PC-9 (cell line): ENCODE data around the gene CCDC93. TPM values are rescaled to one million over a fixed set of nuclear protein-coding genes. Genes with fewer than 3 reads are reported as not detected.

Experiments
- BruUV-seq: library from RNA; stranded (reverse); fragments of 400-500 nt; replicated peaks from 2 replicates; lab custom pipeline; 2021; lab: Mats Ljungman, UMichigan
- CTCF ChIA-PET: fragments of 300-600 bp; sonication (Branson Sonifier 250); formaldehyde crosslinking; loops from one replicate; lab custom pipeline; 2022; ENCODE audit warnings: antibody characterized with exemption; lab: Charles Lee
- POLR2A ChIA-PET: fragments of 300-600 bp; sonication (Branson Sonifier 250); formaldehyde crosslinking; loops from one replicate; lab custom pipeline; 2022; ENCODE audit warnings: antibody characterized with exemption; ENCODE audit not compliant: unreplicated experiment; lab: Charles Lee
- DNase-seq, 2 experiments: peaks; one replicate each; pipeline versions ENCODE4 v3.0.0 to v3.0.0-alpha.2; 2015 to 2022; ENCODE audit warnings: mixed read lengths in 1 of 2
- H2AFZ ChIP-seq: fragments of 200-600 bp; sonication (generic); 2 replicates; pipeline ENCODE4 v1.8.1; 2017; ENCODE audit warnings: antibody characterized with exemption
- H3F3A ChIP-seq: fragments of 200-600 bp; sonication (generic); 2 replicates; pipeline ENCODE4 v1.8.1; 2017; ENCODE audit warnings: antibody characterized with exemption, mild to moderate bottlenecking, low read depth; ENCODE audit not compliant: insufficient read depth
- H3K27ac ChIP-seq: fragments of 200-600 bp; sonication (generic); 2 replicates; pipeline ENCODE4 v1.6.1; 2016; ENCODE audit warnings: mixed run types
- H3K27me3 ChIP-seq: fragments of 200-600 bp; sonication (generic); 2 replicates; pipeline ENCODE4 v1.6.1; 2016; ENCODE audit warnings: low read depth, mixed run types; ENCODE audit not compliant: insufficient read depth
- H3K36me3 ChIP-seq: fragments of 200-600 bp; sonication (generic); 2 replicates; pipeline ENCODE4 v1.6.1; 2016; ENCODE audit warnings: low read depth, mixed run types
- H3K4me1 ChIP-seq: fragments of 200-600 bp; sonication (generic); replicated peaks from 2 replicates; pipeline ENCODE4 v1.6.1; 2016; ENCODE audit warnings: mixed run types; ENCODE audit not compliant: insufficient read depth
- H3K4me2 ChIP-seq: fragments of 200-600 bp; sonication (generic); 2 replicates; pipeline ENCODE4 v1.6.1; 2017; ENCODE audit warnings: mixed run types
- H3K4me3 ChIP-seq: fragments of 200-600 bp; sonication (generic); 2 replicates; pipeline ENCODE4 v1.6.1; 2016; ENCODE audit warnings: mixed run types
- H3K79me2 ChIP-seq: fragments of 200-600 bp; sonication (generic); 2 replicates; pipeline ENCODE4 v1.6.1; 2017; ENCODE audit warnings: low read depth, mixed run types
- H3K9me2 ChIP-seq: fragments of 200-600 bp; sonication (generic); 2 replicates; pipeline ENCODE4 v1.8.1; 2017; ENCODE audit warnings: mild to moderate bottlenecking; ENCODE audit not compliant: insufficient read depth
- H3K9me3 ChIP-seq: fragments of 200-600 bp; sonication (generic); 2 replicates; pipeline ENCODE4 v1.8.1; 2016; ENCODE audit warnings: low read depth; ENCODE audit not compliant: insufficient read depth
- H4K20me1 ChIP-seq: fragments of 200-600 bp; sonication (generic); 2 replicates; pipeline ENCODE4 v1.8.1; 2017; ENCODE audit not compliant: insufficient read depth
- EZH2 ChIP-seq: fragments of 200-600 bp; sonication (generic); IDR thresholded peaks from 2 replicates; pipeline ENCODE4 v1.8.0; 2017; ENCODE audit warnings: antibody characterized with exemption, low read depth
- intact Hi-C: fragments of 100-400 bp; cut with micrococcal nuclease; formaldehyde crosslinking; loops from one replicate; pipeline ENCODE4 v1.10.0; 2022; ENCODE audit not compliant: unreplicated experiment
- total RNA-seq: library from RNA; stranded (reverse); gene quantifications from 2 replicates; pipeline ENCODE4 v1.2.3, GENCODE V29; 2021
- TF ChIP-seq, protein P1 (sequence below): fragments of 200-600 bp; sonication (generic); conservative IDR thresholded peaks from 2 replicates; pipeline ENCODE4 v1.6.1; 2017; ENCODE audit warnings: mixed run types, antibody characterized with exemption, mild to moderate bottlenecking, moderate library complexity

CCDC93 gene
- total RNA-seq, 1 experiment from 2014 or later = 31.3 TPM

DNA sequence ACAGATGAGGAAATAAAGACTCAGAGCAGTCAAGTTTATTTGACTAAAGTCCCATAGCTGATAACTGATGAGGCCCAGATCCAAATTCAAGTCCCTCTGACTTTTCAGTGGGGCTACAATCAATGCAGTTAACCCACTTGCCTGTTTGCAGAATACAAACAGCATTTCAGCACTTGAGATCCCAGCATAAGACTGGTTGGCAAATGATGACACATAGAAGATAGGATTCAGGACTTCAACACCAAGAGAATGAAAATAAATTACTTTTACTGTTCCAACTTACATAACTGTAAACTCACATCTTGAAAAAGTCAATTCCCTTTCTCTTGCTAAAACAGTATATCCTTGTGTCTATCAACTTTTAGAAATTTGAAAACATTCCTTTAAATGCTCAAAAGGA is 61.2 kb downstream of the CCDC93 start:
- Histone ChIP-seq H3K79me2 (no peaks in the 10 kb centered on the region), H3K4me3 (no peak overlapping the region), H3K27me3 (no peaks in the 10 kb centered on the region), H2AFZ (no peak overlapping the region), H3K4me2 (no peak overlapping the region), H3K27ac (no peak overlapping the region), H3K4me1 (peaks cover 9% of the 10 kb centered on the region), H3K36me3 (peaks cover 85% of the 10 kb centered on the region), H3K9me3 (no peaks in the 10 kb centered on the region), H4K20me1 (peaks cover 40% of the 10 kb centered on the region), H3F3A (peaks cover 27% of the 10 kb centered on the region), H3K9me2 (no peaks in the 10 kb centered on the region)
- DNase-seq = no peak
- ChIA-PET CTCF (no interaction called here), POLR2A (no interaction called here)
- intact Hi-C loops = no loop called here
- TF ChIP-seq, protein P1, sequence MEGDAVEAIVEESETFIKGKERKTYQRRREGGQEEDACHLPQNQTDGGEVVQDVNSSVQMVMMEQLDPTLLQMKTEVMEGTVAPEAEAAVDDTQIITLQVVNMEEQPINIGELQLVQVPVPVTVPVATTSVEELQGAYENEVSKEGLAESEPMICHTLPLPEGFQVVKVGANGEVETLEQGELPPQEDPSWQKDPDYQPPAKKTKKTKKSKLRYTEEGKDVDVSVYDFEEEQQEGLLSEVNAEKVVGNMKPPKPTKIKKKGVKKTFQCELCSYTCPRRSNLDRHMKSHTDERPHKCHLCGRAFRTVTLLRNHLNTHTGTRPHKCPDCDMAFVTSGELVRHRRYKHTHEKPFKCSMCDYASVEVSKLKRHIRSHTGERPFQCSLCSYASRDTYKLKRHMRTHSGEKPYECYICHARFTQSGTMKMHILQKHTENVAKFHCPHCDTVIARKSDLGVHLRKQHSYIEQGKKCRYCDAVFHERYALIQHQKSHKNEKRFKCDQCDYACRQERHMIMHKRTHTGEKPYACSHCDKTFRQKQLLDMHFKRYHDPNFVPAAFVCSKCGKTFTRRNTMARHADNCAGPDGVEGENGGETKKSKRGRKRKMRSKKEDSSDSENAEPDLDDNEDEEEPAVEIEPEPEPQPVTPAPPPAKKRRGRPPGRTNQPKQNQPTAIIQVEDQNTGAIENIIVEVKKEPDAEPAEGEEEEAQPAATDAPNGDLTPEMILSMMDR = no peak
- BruUV-seq = no TSS peak

DNA sequence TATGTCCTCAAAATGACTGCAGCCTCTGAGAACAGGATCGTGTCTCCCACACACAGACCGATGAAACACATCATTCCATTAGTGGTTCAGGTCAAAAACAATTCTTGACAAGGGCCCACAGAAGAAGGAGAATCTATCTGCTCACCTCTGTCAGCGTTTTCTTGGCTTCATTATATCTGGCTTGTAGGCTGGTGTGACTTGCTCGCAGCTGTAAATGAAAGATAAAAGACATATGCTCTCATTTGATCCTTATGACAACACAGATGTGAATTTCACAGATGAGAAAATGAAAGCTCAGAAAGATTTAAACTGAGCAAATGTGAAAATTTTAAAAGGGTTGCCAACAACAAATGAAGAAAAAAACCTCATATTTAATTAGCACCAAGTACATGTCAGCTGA is 61.6 kb downstream of the CCDC93 start:
- intact Hi-C loops = no loop called here

DNA sequence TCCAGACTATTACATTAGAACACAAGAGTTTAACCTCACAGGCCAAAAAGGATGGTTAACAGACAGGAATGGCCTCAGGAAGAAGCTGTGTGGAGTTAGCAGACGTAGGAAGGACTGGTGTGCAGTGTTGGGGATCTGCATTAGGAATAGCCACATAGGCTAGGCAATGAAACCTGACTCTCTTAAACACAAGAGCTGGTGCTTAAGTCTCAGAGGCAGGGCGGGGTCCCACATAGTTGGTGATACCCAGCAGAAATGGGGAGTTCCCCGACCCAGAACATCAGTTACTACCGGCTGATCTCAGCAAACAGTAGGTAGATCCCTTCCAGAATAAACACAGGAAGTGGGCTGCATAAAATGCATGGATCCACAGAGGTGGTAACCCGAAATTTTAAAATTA is 64.1 kb downstream of the CCDC93 start:
- POLR2A ChIA-PET = no interaction called here
- Histone ChIP-seq H3K27me3 (no peaks in the 10 kb centered on the region), H2AFZ (no peak overlapping the region), H3K79me2 (no peaks in the 10 kb centered on the region), H3K9me2 (no peaks in the 10 kb centered on the region), H3K36me3 (peaks cover 79% of the 10 kb centered on the region), H3K9me3 (no peaks in the 10 kb centered on the region), H3F3A (peaks cover 9% of the 10 kb centered on the region; the same call in 1 of the 2 replicates), H3K27ac (no peak overlapping the region), H3K4me1 (no peaks in the 10 kb centered on the region), H3K4me2 (no peak overlapping the region), H3K4me3 (no peak overlapping the region), H4K20me1 (peaks cover 19% of the 10 kb centered on the region)
- no peak for TF ChIP-seq EZH2
- TF ChIP-seq, protein P1 = no peak
- no TSS peak for BruUV-seq
- intact Hi-C loops = no loop called here
- DNase-seq = no peak
- CTCF ChIA-PET = no interaction called here

More for the DNA sequence above, 61.6 kb downstream of the CCDC93 start:
- TF ChIP-seq, protein P1 = no peak
- no peak for TF ChIP-seq EZH2
- Histone ChIP-seq H3K27ac (no peak overlapping the region), H3K9me2 (no peaks in the 10 kb centered on the region), H3K79me2 (no peaks in the 10 kb centered on the region), H3K4me2 (no peak overlapping the region), H3K9me3 (no peaks in the 10 kb centered on the region), H4K20me1 (peaks cover 36% of the 10 kb centered on the region), H2AFZ (no peak overlapping the region), H3K4me1 (peaks cover 4% of the 10 kb centered on the region), H3K36me3 (peaks cover 82% of the 10 kb centered on the region), H3F3A (peaks cover 22% of the 10 kb centered on the region), H3K27me3 (no peaks in the 10 kb centered on the region), H3K4me3 (no peak overlapping the region)
- ChIA-PET CTCF (no interaction called here), POLR2A (no interaction called here)
- no TSS peak for BruUV-seq
- DNase-seq = no peak
